Measurements from ENCODE around the gene UBE3B.

Gene UBE3B

DNA sequence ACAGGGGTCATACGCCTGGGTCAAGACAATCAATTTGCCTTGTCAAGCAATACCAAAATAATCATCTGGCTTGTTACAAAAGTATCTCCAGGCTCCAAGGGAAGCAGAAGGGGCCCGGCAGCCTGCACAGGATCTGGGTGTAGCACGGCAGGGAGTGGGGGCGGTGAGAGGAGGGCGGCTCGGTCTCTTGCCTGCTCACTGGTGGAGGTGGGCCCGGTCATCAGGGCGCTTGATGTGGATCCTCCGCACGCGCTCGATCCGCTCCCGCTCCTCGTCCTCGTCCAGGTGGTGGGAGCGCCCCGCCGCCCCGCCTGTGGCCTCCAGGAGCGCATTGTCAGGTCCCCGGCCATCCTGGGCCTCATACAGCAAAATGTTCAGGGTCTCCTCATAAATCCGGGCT lies 26.0 kb upstream of the UBE3B start:
- Histone ChIP-seq H3K27me3 (ENCODE audit: control insufficient read depth, insufficient read depth, low read length) (no peaks in the 10 kb centered on the region), H3K9me3 (ENCODE audit: control insufficient read depth, low read length) (no peaks in the 10 kb centered on the region), H3K4me1 (ENCODE audit: control insufficient read depth, insufficient read depth, low read length) (no peaks in the 10 kb centered on the region), H3K36me3 (ENCODE audit: control insufficient read depth, insufficient read depth, low read length) (peaks cover 6% of the 10 kb centered on the region), H3K9ac (ENCODE audit: low read length) (no peak overlapping the region), H3K4me3 (ENCODE audit: low read length) (no peak overlapping the region)

DNA sequence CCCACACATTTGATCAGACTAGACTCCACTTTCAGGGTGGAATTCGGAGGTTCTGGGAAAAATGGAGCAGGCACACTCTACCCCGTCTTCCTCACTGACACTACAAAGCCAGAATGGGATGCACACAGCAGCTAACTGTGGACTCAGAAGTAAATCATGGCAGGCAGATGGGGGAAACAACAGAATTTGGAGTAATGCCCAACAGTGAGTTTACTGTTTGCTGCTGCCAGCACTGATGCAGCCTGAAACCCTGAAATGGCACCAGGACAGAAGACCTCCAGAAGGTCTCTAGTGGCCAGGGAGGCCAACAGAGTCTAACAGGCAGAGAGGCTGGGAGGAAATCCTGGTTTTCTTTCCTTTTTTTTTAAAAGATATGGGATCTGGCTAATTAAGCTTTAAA lies 24.9 kb upstream of the UBE3B start:
- no peak overlapping the region for H3K4me3 ChIP-seq (ENCODE audit: low read length)
- no peaks in the 10 kb centered on the region for H3K4me1 ChIP-seq (ENCODE audit: control insufficient read depth, insufficient read depth, low read length)
- no peak overlapping the region for H3K9ac ChIP-seq (ENCODE audit: low read length)
- H3K27me3 ChIP-seq (ENCODE audit: control insufficient read depth, insufficient read depth, low read length): no peaks in the 10 kb centered on the region
- peaks cover 6% of the 10 kb centered on the region for H3K36me3 ChIP-seq (ENCODE audit: control insufficient read depth, insufficient read depth, low read length)
- no peaks in the 10 kb centered on the region for H3K9me3 ChIP-seq (ENCODE audit: control insufficient read depth, low read length)

DNA sequence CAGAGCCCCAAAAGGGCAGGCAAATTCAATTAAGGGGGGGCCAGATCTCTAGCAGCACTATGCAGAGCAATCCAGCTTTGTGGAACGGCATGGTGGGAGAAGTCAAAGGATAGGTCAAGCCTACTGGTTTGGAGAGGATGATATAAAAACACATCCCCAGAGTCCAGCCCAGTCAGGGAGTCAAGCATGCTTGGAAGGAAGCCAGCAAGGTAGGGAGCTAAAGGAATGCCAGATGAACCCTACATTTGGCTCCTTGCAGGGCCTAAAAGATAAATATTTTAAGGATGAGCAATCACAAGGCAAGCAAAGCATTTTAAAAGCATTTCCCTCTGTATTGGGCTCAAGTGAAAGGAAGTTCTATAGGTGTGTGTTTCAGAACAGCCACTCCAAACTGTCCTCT lies 21.7 kb upstream of the UBE3B start:
- Histone ChIP-seq H3K36me3 (ENCODE audit: control insufficient read depth, insufficient read depth, low read length) (peaks cover 14% of the 10 kb centered on the region), H3K4me1 (ENCODE audit: control insufficient read depth, insufficient read depth, low read length) (peaks cover 16% of the 10 kb centered on the region), H3K9me3 (ENCODE audit: control insufficient read depth, low read length) (no peaks in the 10 kb centered on the region), H3K27me3 (ENCODE audit: control insufficient read depth, insufficient read depth, low read length) (no peaks in the 10 kb centered on the region), H3K9ac (ENCODE audit: low read length) (no peak overlapping the region), H3K4me3 (ENCODE audit: low read length) (no peak overlapping the region)

DNA sequence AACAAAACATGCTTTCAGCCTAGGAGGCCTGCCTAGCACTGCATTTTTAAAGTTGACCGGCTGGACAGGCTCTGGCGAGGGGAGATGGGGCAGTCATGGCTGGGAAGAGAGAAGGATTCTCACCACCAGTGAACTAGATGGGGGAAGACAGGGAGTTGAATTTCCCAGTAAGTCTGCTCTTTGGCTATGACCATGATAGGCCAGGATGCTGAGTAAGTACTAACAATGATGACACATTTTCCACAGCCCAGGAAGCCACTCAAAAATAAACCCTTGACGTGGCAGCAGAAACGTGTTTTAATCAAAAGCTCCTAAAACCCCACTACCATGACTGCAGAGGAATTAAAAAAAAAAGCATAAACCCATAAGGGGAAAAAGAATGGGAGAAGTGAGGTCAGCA lies 19.3 kb upstream of the UBE3B start:
- Histone ChIP-seq H3K4me3 (ENCODE audit: low read length) (no peak overlapping the region), H3K9ac (ENCODE audit: low read length) (no peak overlapping the region), H3K36me3 (ENCODE audit: control insufficient read depth, insufficient read depth, low read length) (peaks cover 7% of the 10 kb centered on the region), H3K9me3 (ENCODE audit: control insufficient read depth, low read length) (no peaks in the 10 kb centered on the region), H3K27me3 (ENCODE audit: control insufficient read depth, insufficient read depth, low read length) (no peaks in the 10 kb centered on the region), H3K4me1 (ENCODE audit: control insufficient read depth, insufficient read depth, low read length) (peaks cover 39% of the 10 kb centered on the region)

DNA sequence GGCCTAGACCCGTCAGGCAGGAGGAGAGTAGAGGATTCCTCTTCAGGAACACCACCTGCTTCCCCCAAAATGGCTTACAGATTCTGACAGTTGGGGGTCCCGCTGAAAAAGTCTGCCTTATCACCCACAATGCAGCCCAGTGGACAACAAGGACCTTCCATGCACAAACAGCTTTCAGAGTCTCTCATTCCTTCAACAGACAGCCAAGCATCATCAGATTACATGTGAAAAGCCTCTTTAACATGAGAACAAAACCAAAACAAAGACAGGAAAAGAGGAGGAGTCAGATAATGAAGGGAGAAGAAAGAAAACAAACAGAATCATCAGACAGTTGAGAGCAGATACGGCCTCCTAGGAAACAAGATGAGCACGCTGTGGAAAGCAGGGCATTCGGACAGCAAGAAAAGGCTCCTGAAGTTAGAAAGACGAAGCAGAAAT lies 18.6 kb upstream of the UBE3B start:
- Histone ChIP-seq H3K4me3 (ENCODE audit: low read length) (no peak overlapping the region), H3K36me3 (ENCODE audit: control insufficient read depth, insufficient read depth, low read length) (peaks cover 7% of the 10 kb centered on the region), H3K9me3 (ENCODE audit: control insufficient read depth, low read length) (no peaks in the 10 kb centered on the region), H3K9ac (ENCODE audit: low read length) (no peak overlapping the region), H3K27me3 (ENCODE audit: control insufficient read depth, insufficient read depth, low read length) (no peaks in the 10 kb centered on the region), H3K4me1 (ENCODE audit: control insufficient read depth, insufficient read depth, low read length) (peaks cover 46% of the 10 kb centered on the region)

DNA sequence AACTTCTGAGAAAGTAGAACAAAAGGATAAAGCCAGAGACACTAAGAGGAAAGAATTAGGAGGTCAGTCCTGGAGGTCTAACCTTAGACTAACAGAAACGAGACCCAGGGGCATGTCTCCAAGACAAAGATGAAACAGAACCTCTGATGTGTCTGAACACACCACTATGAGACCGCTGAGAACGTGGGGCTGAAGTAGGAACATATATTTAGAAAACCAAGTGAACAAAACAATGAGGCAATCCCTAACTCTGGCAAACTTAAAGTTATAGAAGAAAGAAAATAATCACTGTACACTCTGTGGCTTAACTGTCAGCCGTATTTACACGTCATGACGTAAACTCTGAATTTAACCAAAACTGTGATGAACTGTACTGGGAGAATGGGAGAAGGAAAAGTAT lies 18.2 kb upstream of the UBE3B start:
- Histone ChIP-seq H3K36me3 (ENCODE audit: control insufficient read depth, insufficient read depth, low read length) (peaks cover 7% of the 10 kb centered on the region), H3K9ac (ENCODE audit: low read length) (no peak overlapping the region), H3K4me1 (ENCODE audit: control insufficient read depth, insufficient read depth, low read length) (peaks cover 50% of the 10 kb centered on the region), H3K9me3 (ENCODE audit: control insufficient read depth, low read length) (no peaks in the 10 kb centered on the region), H3K4me3 (ENCODE audit: low read length) (no peak overlapping the region), H3K27me3 (ENCODE audit: control insufficient read depth, insufficient read depth, low read length) (no peaks in the 10 kb centered on the region)

DNA sequence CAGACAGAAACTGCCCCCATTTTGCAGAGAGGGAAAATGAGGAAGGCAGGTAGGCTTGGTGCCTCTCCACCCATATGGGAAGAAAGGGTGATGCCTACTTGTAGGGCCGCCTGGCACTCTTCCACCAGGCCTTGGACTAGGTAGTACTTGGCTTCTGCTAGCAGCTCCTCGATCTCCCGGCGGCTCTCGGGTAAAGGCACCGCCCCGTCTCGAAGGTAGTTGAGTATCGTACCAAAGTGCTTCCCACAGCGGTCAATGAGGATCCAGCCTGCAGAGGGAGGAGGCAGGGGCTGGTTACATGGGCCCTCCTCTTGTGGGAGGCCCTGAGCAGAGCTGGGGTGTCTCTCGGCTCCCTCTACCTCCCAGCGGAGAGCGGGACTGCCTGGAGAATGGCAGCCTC lies 16.9 kb upstream of the UBE3B start:
- Histone ChIP-seq H3K9ac (ENCODE audit: low read length) (peak overlapping the region; percentile 35), H3K36me3 (ENCODE audit: control insufficient read depth, insufficient read depth, low read length) (peaks cover 7% of the 10 kb centered on the region), H3K4me3 (ENCODE audit: low read length) (no peak overlapping the region), H3K4me1 (ENCODE audit: control insufficient read depth, insufficient read depth, low read length) (peaks cover 50% of the 10 kb centered on the region), H3K9me3 (ENCODE audit: control insufficient read depth, low read length) (no peaks in the 10 kb centered on the region), H3K27me3 (ENCODE audit: control insufficient read depth, insufficient read depth, low read length) (no peaks in the 10 kb centered on the region)

DNA sequence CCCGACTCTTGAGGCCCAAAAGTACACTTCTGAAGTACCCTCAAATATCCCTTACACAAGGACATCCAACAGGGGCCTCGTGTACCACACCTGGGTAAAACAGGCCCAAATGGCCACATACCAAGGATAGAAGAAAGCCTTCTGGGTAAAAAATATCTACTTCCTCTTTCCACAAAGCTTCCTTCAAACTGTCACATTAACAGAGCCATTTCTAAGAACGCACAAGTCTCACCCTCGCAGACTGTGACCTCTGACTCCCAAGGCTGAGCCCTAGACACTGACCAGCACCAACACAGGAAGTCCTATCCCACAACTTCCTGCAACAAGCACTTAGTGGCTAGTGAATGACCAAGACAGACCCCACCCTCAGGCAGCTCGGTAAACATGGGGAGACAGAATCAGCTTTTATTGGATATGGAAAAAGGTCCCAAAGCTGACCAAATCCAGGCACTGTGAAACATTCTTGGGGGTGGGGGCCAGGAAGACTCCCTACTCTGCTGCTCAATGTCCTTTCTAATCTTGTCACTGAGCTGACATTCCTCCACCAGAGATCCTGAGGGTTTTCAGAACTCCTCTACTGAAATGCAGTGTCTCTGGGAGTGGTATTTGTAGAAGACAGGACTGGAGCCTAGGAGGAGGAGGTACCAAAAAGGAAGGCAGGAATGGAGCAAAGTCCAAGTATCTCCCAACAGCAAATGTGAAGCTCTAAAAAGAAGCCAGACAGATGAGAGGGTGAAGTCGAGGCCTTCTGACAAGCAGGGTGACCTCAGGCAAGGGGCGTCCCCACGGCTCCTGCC lies 16.2 kb upstream of the UBE3B start:
- Histone ChIP-seq H3K9me3 (ENCODE audit: control insufficient read depth, low read length) (no peaks in the 10 kb centered on the region), H3K27me3 (ENCODE audit: control insufficient read depth, insufficient read depth, low read length) (no peaks in the 10 kb centered on the region), H3K36me3 (ENCODE audit: control insufficient read depth, insufficient read depth, low read length) (peaks cover 7% of the 10 kb centered on the region), H3K4me3 (ENCODE audit: low read length) (no peak overlapping the region), H3K4me1 (ENCODE audit: control insufficient read depth, insufficient read depth, low read length) (peaks cover 50% of the 10 kb centered on the region), H3K9ac (ENCODE audit: low read length) (peak overlapping the region; percentile 35)

DNA sequence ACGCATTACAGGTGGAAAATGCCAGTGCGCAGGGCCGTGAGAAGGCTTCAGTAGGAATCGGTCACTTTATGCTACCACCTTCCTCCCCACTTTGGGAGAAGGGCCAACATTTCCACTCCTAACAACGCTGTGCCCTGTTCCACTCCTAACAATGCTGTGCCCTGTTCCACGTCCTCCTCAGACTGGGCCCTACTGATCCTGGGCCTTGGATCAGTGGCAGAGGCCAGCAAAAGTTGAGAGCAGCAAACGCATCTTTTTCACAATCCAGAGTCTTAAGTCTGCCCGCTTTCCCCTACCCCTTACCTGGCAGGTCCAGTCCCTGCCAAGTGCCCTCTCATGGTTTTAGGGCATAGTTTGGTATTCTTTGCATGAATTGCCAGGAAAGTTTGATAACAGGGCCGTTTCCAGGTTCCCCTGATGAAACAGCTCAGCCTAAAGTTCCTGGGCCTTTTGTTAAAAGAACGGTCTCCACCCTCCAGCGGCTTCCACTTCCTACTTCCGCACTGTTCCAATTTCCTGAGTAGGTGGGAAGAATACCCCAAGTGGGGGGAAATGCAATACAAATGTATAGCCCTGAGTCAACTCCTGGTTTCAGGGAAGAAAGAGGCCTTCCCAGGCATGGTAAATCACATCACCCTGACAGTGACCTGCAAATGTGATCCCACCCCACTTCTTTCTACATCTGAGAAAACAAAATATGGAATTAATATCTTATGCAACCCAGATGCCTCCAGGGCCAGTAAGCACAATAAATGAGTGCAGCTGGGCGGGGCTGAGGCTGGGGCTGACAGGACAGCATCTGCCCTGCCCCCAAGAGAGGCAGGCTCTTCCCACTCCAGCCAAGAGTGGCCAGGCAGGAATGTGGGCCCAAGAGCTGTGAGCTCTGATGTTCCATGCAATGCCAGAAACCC lies 15.3 kb upstream of the UBE3B start:
- H3K27me3 ChIP-seq (ENCODE audit: control insufficient read depth, insufficient read depth, low read length): no peaks in the 10 kb centered on the region
- peaks cover 50% of the 10 kb centered on the region for H3K4me1 ChIP-seq (ENCODE audit: control insufficient read depth, insufficient read depth, low read length)
- no peak overlapping the region for H3K4me3 ChIP-seq (ENCODE audit: low read length)
- no peaks in the 10 kb centered on the region for H3K9me3 ChIP-seq (ENCODE audit: control insufficient read depth, low read length)
- peak overlapping the region; percentile 35 for H3K9ac ChIP-seq (ENCODE audit: low read length)
- H3K36me3 ChIP-seq (ENCODE audit: control insufficient read depth, insufficient read depth, low read length): peaks cover 7% of the 10 kb centered on the region

DNA sequence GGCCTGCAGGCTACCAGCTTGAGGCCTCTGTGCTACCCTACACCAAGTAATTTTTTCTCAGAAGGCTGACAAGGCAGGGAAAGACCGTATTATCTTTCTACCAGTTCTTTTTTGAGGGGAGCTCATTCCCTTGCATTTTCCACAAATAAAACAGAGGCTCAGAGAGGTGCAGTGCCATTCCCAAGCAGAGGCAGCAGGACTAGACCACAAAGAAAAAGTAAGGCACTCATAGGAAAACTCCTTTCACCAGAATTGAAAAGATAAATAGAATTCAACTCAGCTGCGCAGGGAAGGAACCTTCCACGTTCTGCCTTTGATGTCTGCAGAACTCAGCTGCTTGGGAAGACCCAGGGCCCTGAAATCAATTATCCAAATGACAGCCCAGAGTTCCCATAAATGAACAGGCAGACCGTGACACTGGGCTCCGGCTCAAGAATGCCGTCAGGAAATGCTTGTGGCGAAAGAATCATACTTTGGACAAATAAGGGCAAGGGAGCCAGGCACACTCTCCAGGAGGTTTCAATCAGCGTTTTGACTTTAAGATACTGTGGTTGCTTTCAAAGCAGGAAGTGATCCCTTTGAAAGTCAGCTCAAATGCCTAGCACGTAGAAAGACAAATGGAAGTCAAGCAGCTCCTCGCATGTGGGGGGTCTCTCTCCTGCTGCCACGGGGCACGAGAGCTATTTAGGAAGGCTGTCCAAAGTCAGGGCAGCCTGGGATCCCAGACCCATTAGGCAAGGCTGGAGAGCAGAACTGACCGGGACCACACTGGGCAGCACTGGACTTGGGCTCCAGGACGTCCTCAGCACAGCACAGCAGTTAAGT lies 14.4 kb upstream of the UBE3B start:
- no peaks in the 10 kb centered on the region for H3K27me3 ChIP-seq (ENCODE audit: control insufficient read depth, insufficient read depth, low read length)
- no peaks in the 10 kb centered on the region for H3K9me3 ChIP-seq (ENCODE audit: control insufficient read depth, low read length)
- H3K4me3 ChIP-seq (ENCODE audit: low read length): no peak overlapping the region
- peak overlapping the region; percentile 28 for H3K9ac ChIP-seq (ENCODE audit: low read length)
- peaks cover 7% of the 10 kb centered on the region for H3K36me3 ChIP-seq (ENCODE audit: control insufficient read depth, insufficient read depth, low read length)
- H3K4me1 ChIP-seq (ENCODE audit: control insufficient read depth, insufficient read depth, low read length): peaks cover 45% of the 10 kb centered on the region

DNA sequence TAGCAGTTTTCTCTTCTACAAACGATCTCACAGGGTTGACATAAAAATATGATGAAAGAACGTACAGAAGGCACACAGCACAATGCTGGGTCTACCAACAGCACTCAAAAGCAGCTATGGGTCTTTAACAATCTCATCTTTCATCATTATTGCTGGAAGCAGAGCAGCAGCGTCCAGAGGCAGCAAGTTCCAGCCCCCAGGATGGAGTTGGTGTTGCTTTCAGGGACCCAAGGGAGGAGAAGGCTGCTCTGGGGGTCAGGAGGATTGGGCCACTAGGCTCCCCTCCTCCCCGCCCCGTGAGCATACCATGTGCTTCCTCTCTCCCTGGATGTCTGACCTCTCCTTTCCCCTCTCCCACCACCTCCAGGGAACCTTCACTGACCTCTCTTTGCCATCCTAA lies 13.7 kb upstream of the UBE3B start:
- peak overlapping the region; percentile 12 for H3K9ac ChIP-seq (ENCODE audit: low read length)
- no peaks in the 10 kb centered on the region for H3K27me3 ChIP-seq (ENCODE audit: control insufficient read depth, insufficient read depth, low read length)
- peaks cover 43% of the 10 kb centered on the region for H3K4me1 ChIP-seq (ENCODE audit: control insufficient read depth, insufficient read depth, low read length)
- peaks cover 7% of the 10 kb centered on the region for H3K36me3 ChIP-seq (ENCODE audit: control insufficient read depth, insufficient read depth, low read length)
- H3K4me3 ChIP-seq (ENCODE audit: low read length): no peak overlapping the region
- H3K9me3 ChIP-seq (ENCODE audit: control insufficient read depth, low read length): no peaks in the 10 kb centered on the region
